ENCODE measurements around the gene UCP3. TPM values are rescaled to one million over a fixed set of nuclear protein-coding genes. Genes with fewer than 3 reads are reported as not detected.

UCP3 gene
- total and polyA plus RNA-seq, 4 donors = 1.0 to 2.8 (median 1.8) TPM

GRCh38 chr11:73999581-74000306, 9.1 kb downstream of the UCP3 start:
- peaks cover 12 to 13% (median 12%) of the 10 kb centered on the region in 4 donors for H3K36me3 ChIP-seq (ENCODE audit: control insufficient read depth in 4 of 4, insufficient read depth in 4 of 4, low read length in 4 of 4)
- no peaks in the 10 kb centered on the region for H3K27me3 ChIP-seq (ENCODE audit: control insufficient read depth in 3 of 3, insufficient read depth in 3 of 3, low read length in 2 of 3)
- H3K4me3 ChIP-seq = no peak overlapping the region
- no peak overlapping the region for H3K9ac ChIP-seq (ENCODE audit: insufficient read depth in 1 of 2, low read length in 2 of 2)
- H3K27ac ChIP-seq (ENCODE audit: low read depth in 1 of 2, low read length in 1 of 2) = no peak overlapping the region
- no peak for DNase-seq
- no peak for TF ChIP-seq CTCF (IDR thresholded peaks at IDR 0.05; ENCODE audit: control extremely low read depth, extremely low read depth)
- H3K4me1 ChIP-seq (ENCODE audit: control insufficient read depth in 5 of 5, insufficient read depth in 5 of 5, low read length in 5 of 5) = no peaks in the 10 kb centered on the region
- WGBS, 2 donors = 81 to 93% methylated on average over 8 of the region's 8 CpGs
- no peaks in the 10 kb centered on the region for H3K9me3 ChIP-seq (ENCODE audit: control insufficient read depth in 4 of 4, insufficient read depth in 3 of 4, low read length in 3 of 4)
- ATAC-seq (ENCODE audit: insufficient read depth, low FRiP score) = no peak

- WGBS, 2 donors = 90 to 93% methylated on average over 13 of the region's 13 CpGs
- Histone ChIP-seq H3K36me3 (ENCODE audit: control insufficient read depth in 4 of 4, insufficient read depth in 4 of 4, low read length in 4 of 4) (peaks cover 8 to 12% (median 9%) of the 10 kb centered on the region in 4 donors), H3K9me3 (ENCODE audit: control insufficient read depth in 4 of 4, insufficient read depth in 3 of 4, low read length in 3 of 4) (no peaks in the 10 kb centered on the region), H3K9ac (ENCODE audit: insufficient read depth in 1 of 2, low read length in 2 of 2) (no peak overlapping the region), H3K4me1 (ENCODE audit: control insufficient read depth in 5 of 5, insufficient read depth in 5 of 5, low read length in 5 of 5) (no peaks in the 10 kb centered on the region), H3K27me3 (ENCODE audit: control insufficient read depth in 3 of 3, insufficient read depth in 3 of 3, low read length in 2 of 3) (no peaks in the 10 kb centered on the region), H3K27ac (ENCODE audit: low read depth in 1 of 2, low read length in 1 of 2) (no peak overlapping the region), H3K4me3 (no peak overlapping the region)
- no peak for DNase-seq
- no peak for TF ChIP-seq CTCF (IDR thresholded peaks at IDR 0.05; ENCODE audit: control extremely low read depth, extremely low read depth)
- ATAC-seq (ENCODE audit: insufficient read depth, low FRiP score) = no peak
Measured at GRCh38 chr11:73998846-73999575, 9.9 kb downstream of the UCP3 start.

GRCh38 chr11:73997120-73997770, 11.6 kb downstream of the UCP3 start:
- WGBS, 2 donors = 86 to 93% methylated on average over 6 of the region's 6 CpGs
- DNase-seq = no peak
- Histone ChIP-seq H3K9ac (ENCODE audit: insufficient read depth in 1 of 2, low read length in 2 of 2) (no peak overlapping the region), H3K4me3 (no peak overlapping the region), H3K27me3 (ENCODE audit: control insufficient read depth in 3 of 3, insufficient read depth in 3 of 3, low read length in 2 of 3) (no peaks in the 10 kb centered on the region), H3K9me3 (ENCODE audit: control insufficient read depth in 4 of 4, insufficient read depth in 3 of 4, low read length in 3 of 4) (no peaks in the 10 kb centered on the region), H3K4me1 (ENCODE audit: control insufficient read depth in 5 of 5, insufficient read depth in 5 of 5, low read length in 5 of 5) (no peaks in the 10 kb centered on the region), H3K36me3 (ENCODE audit: control insufficient read depth in 4 of 4, insufficient read depth in 4 of 4, low read length in 4 of 4) (peaks cover 0 to 4% (median 2%) of the 10 kb centered on the region in 4 donors), H3K27ac (ENCODE audit: low read depth in 1 of 2, low read length in 1 of 2) (no peak overlapping the region)
- ATAC-seq (ENCODE audit: insufficient read depth, low FRiP score) = no peak
- TF ChIP-seq CTCF (IDR thresholded peaks at IDR 0.05; ENCODE audit: control extremely low read depth, extremely low read depth) = no peak
